Tibial artery (tissue), 4 donors: ENCODE results near the gene TPM4.
A peak's percentile ranks its signal among the peaks of the same experiment; 100 is the strongest.
"Not testable (repeated sequence)": the region's sequence is repeated elsewhere in the genome, so short reads cannot be mapped to it uniquely, and the experiment has no call there.

Experiments
- DNase-seq, 2 donors: peaks; one replicate each; pipeline ENCODE4 v3.0.0-alpha.2; 2019
- H3K27ac ChIP-seq, 2 donors: fragments of 200-600 bp; sonication (generic) in 1 of 2; 1 replicate in 1 of 2; 2 replicates in 1 of 2; pipeline ENCODE4 v1.5.1; 2018 to 2019; ENCODE audit warnings: mild to moderate bottlenecking in 1 of 2
- H3K27me3 ChIP-seq, 2 donors: fragments of 200-600 bp; sonication (generic) in 1 of 2; one replicate each; pipeline versions ENCODE4 v1.5.1 to v1.6.0; 2016 to 2019
- H3K36me3 ChIP-seq, 3 donors: fragments of 200-600 bp; sonication (generic) in 2 of 3; one replicate each; pipeline ENCODE4 v1.5.1; 2016 to 2019; ENCODE audit warnings: mild to moderate bottlenecking in 2 of 3
- H3K4me1 ChIP-seq, 4 donors: fragments of 200-600 bp; sonication (generic) in 2 of 4; 1 replicate in 3 of 4; 2 replicates in 1 of 4; pipeline ENCODE4 v1.5.1; 2016 to 2019
- H3K4me3 ChIP-seq, 2 donors: fragments of 200-600 bp; sonication (generic) in 1 of 2; 1 replicate in 1 of 2; 2 replicates in 1 of 2; pipeline ENCODE4 v1.5.1; 2018 to 2019; ENCODE audit warnings: mild to moderate bottlenecking in 2 of 2
- H3K9me3 ChIP-seq, 3 donors: fragments of 200-600 bp; sonication (generic) in 1 of 3; one replicate each; pipeline ENCODE4 v1.5.1; 2016 to 2019
- intact Hi-C: fragments of 100-400 bp; cut with DNase I; formaldehyde crosslinking; loops from one replicate; pipeline ENCODE4 v1.15.0; 2023; ENCODE audit warnings: low total_unique reads
- TF ChIP-seq, protein P1 (sequence below), 2 experiments: fragments of 200-600 bp in 1 of 2; fragments of 450-650 bp in 1 of 2; IDR thresholded peaks; one replicate each; pipeline ENCODE4 v1.5.1; 2017 to 2019; ENCODE audit warnings: antibody characterized with exemption in 2 of 2, mild to moderate bottlenecking in 1 of 2, moderate library complexity in 1 of 2

TPM4 gene

GRCh38 chr19:16118489-16119033, 42.3 kb downstream of the TPM4 start:
- TF ChIP-seq, protein P1, sequence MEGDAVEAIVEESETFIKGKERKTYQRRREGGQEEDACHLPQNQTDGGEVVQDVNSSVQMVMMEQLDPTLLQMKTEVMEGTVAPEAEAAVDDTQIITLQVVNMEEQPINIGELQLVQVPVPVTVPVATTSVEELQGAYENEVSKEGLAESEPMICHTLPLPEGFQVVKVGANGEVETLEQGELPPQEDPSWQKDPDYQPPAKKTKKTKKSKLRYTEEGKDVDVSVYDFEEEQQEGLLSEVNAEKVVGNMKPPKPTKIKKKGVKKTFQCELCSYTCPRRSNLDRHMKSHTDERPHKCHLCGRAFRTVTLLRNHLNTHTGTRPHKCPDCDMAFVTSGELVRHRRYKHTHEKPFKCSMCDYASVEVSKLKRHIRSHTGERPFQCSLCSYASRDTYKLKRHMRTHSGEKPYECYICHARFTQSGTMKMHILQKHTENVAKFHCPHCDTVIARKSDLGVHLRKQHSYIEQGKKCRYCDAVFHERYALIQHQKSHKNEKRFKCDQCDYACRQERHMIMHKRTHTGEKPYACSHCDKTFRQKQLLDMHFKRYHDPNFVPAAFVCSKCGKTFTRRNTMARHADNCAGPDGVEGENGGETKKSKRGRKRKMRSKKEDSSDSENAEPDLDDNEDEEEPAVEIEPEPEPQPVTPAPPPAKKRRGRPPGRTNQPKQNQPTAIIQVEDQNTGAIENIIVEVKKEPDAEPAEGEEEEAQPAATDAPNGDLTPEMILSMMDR (IDR thresholded peaks at IDR 0.05) = no peak
- Histone ChIP-seq H3K36me3 (peaks cover 44 to 64% (median 60%) of the 10 kb centered on the region in 3 donors), H3K27me3 (no peaks in the 10 kb centered on the region), H3K4me3 (no peak overlapping the region), H3K9me3 (no peaks in the 10 kb centered on the region), H3K4me1 (peaks cover 0 to 23% (median 11%) of the 10 kb centered on the region in 4 donors), H3K27ac (no peak overlapping the region)
- intact Hi-C loops = loop anchor here (10.0 kb wide), 1 partner anchor 66 kb away; the partner anchor contains the start of gene FAM32A
- DNase-seq = peak in 1 of 2 donors; percentile 74

DNA sequence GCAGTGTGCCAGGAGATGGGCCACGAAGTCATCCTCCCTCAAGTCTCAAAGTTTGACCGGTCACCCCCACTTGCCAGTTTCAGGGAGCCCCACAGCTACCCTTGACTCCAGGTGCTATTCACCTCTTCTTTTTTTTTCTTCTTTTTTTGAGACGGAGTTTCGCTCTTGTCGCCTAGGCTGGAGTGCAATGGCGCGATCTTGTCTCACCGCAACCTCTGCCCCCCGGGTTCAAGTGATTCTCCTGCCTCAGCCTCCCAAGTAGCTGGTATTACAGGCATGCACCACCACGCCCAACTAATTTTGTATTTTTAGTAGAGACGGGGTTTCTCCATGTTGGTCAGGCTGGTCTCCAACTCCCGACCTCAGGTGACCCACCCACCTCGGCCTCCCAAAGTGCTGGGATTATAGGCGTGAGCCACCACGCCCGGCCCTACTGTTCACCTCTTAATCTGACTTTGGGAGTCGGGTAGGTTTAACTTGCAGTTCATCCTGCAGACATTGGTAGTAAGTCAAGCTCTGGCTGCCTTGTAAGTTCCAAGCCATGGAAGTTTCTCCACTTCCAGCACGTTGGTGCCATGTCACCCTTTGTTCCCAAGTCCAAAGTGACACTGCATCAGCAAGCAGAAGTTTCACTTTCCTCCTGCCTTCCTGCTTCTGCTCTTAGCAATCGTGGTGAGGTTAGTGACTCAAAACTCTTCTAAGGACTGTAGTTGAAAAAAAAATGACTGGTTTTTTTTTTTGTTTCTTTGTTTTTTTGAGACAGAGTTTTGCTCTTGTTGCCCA, 43.0 kb downstream of the TPM4 start:
- H3K27ac ChIP-seq, H3K4me3 ChIP-seq, H3K9me3 ChIP-seq, DNase-seq, H3K27me3 ChIP-seq: not testable (repeated sequence)
- Histone ChIP-seq H3K4me1 (peaks cover 0 to 16% (median 8%) of the 10 kb centered on the region in 4 donors), H3K36me3 (peaks cover 47 to 71% (median 67%) of the 10 kb centered on the region in 3 donors)
- intact Hi-C loops = loop anchor here (10.0 kb wide), 1 partner anchor 66 kb away; the partner anchor contains the start of gene FAM32A

DNA sequence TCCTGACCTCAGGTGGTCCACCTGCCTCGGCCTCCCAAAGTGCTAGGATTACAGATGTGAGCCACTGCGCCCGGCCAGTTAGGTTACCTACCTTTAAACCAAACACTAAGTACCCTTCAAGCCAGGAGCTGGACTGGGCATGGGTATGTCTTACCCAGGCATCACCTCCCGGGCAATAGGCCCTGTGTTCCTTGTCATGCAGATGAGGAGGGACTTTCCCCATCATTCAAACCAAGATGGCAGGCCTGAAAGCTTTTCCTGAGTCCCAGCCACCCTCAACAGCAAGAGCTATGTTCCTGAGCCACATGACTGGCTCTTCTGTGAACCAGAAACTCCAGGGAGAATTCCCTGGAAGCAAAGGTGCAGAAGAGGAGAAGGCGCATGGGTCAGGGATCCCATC, 44.8 kb downstream of the TPM4 start:
- Histone ChIP-seq H3K4me3 (no peak overlapping the region), H3K36me3 (peaks cover 62 to 90% (median 86%) of the 10 kb centered on the region in 3 donors), H3K27ac (no peak overlapping the region), H3K4me1 (no peaks in the 10 kb centered on the region), H3K27me3 (no peaks in the 10 kb centered on the region), H3K9me3 (no peaks in the 10 kb centered on the region)
- intact Hi-C loops = no loop called here
- TF ChIP-seq, protein P1 (IDR thresholded peaks at IDR 0.05) = no peak
- DNase-seq = no peak

DNA sequence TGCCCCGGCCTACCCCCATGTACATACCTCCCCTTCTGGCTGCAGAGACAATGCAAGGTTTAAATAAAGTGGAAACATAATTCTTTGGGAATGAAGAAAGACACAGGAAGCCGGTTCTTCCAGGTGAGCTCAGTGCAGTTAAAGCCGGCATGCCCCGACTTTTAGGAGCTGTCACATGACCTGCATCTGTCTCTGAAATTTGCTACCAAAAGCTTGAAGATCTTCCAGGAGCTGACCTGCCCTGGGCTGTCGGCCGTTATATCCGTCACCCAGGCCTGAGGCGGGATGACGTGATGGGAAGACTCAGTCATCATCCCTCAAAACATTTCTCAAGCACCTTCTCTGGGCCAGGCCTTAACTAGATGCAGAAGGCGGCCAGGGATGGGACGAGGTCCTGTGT, 45.7 kb downstream of the TPM4 start:
- DNase-seq = no peak
- TF ChIP-seq, protein P1 (IDR thresholded peaks at IDR 0.05) = no peak
- Histone ChIP-seq H3K4me3 (no peak overlapping the region), H3K9me3 (no peaks in the 10 kb centered on the region), H3K27ac (no peak overlapping the region), H3K27me3 (no peaks in the 10 kb centered on the region), H3K36me3 (peaks cover 70 to 98% (median 94%) of the 10 kb centered on the region in 3 donors), H3K4me1 (no peaks in the 10 kb centered on the region)
- intact Hi-C loops = no loop called here

DNA sequence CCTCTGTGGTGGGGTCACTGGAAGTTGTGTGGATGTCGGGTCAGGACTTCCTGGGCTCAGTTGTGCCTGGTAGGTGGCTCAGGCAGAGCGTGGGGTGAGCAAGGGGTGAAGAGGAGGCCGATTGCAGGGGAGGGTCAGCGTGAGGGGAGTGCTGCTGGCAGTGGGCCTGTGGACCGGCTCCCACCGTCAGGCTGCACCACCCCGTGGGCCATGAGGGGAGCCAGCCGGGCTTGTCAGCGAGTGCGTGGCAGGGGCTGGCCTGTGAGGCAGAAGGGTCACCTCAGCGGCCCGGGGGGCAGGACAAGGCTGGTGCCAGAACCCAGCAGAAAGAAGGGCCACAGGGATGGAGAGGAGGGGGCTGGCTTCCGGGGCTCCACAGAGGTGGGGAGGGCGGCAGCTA, 48.7 kb downstream of the TPM4 start:
- Histone ChIP-seq H3K27ac (no peak overlapping the region), H3K4me3 (no peak overlapping the region), H3K9me3 (no peaks in the 10 kb centered on the region), H3K27me3 (no peaks in the 10 kb centered on the region), H3K36me3 (peaks cover 79 to 100% (median 98%) of the 10 kb centered on the region in 3 donors), H3K4me1 (no peaks in the 10 kb centered on the region)
- no peak for DNase-seq
- TF ChIP-seq, protein P1 (IDR thresholded peaks at IDR 0.05) = no peak
- intact Hi-C loops = no loop called here
